ENCODE results near the gene HAL.

GRCh38 chr12:96044017-96044942 is 48.1 kb upstream of the HAL start:
- TF ChIP-seq POLR2A (IDR thresholded peaks at IDR 0.05) = no peak
- no peak for TF ChIP-seq CTCF (IDR thresholded peaks at IDR 0.05)
- TF ChIP-seq POLR2AphosphoS5 (IDR thresholded peaks at IDR 0.05; ENCODE audit: insufficient read depth in 1 of 2, low read depth in 1 of 2) = no peak

All from vagina (tissue), 2 donors.